HepG2 (cell line): ENCODE data around the gene OR2B2. TPM values are rescaled to one million over a fixed set of nuclear protein-coding genes. Genes with fewer than 3 reads are reported as not detected.

Experiments
- ATAC-seq: fragments of 200-7000 bp; cut with Tn5 transposase; 3 replicates; pipeline ENCODE4 v1.9.1; 2020; ENCODE audit warnings: mild to moderate bottlenecking, moderate library complexity
- BruUV-seq: library from RNA; stranded (reverse); fragments of 400-500 nt; replicated peaks from 2 replicates; lab custom pipeline; 2021; lab: Mats Ljungman, UMichigan
- CTCF ChIA-PET: fragments of 300-600 bp; formaldehyde crosslinking; extraction: SDS; loops from one replicate; lab custom pipeline; 2021; ENCODE audit warnings: low total read pairs, inconsistent platforms, low intra/inter-chr PET ratio; lab: Yijun Ruan, JAX
- POLR2A ChIA-PET: fragments of 350-600 bp; sonication (Branson Sonifier 250); formaldehyde crosslinking; loops from one replicate; lab custom pipeline; 2020; ENCODE audit warnings: antibody characterized with exemption, inconsistent platforms; lab: Yijun Ruan, JAX
- DNase-seq: peaks from one replicate; pipeline ENCODE4 v3.0.0-alpha.2; 2015; ENCODE audit warnings: low spot score
- FAIRE-seq: peaks from 3 replicates; lab custom pipeline; 2011; peaks lifted over from hg19 to GRCh38; lab: Jason Lieb, UNC
- H2AFZ ChIP-seq: one replicate; pipeline ENCODE4 v1.6.1; 2011; ENCODE audit warnings: low read length, inconsistent platforms
- H3K27ac ChIP-seq: fragments of 300-600 bp; 3 replicates; pipeline ENCODE4 v1.8.0; 2011; ENCODE audit warnings: mixed run types, mild to moderate bottlenecking, mixed read lengths, low read length, inconsistent platforms; ENCODE audit not compliant: insufficient read depth; ENCODE audit errors: extremely low read length
- H3K27me3 ChIP-seq, 2 experiments: fragments of 200-600 bp in 1 of 2; 2 replicates in 1 of 2; 3 replicates in 1 of 2; pipeline versions ENCODE4 v1.6.0 to v1.8.0; 2011; ENCODE audit warnings: low read length in 2 of 2, mild to moderate bottlenecking in 2 of 2, moderate library complexity in 2 of 2, inconsistent platforms in 1 of 2; ENCODE audit not compliant: insufficient read depth in 2 of 2, control insufficient read depth in 1 of 2
- H3K36me3 ChIP-seq, 2 experiments: fragments of 200-600 bp in 1 of 2; replicated peaks in 1 of 2; 2 replicates in 1 of 2; 3 replicates in 1 of 2; pipeline versions ENCODE4 v1.5.1 to v1.8.0; 2011; ENCODE audit warnings: low read length in 2 of 2, inconsistent platforms in 1 of 2; ENCODE audit not compliant: insufficient read depth in 2 of 2, control insufficient read depth in 1 of 2
- H3K4me1 ChIP-seq: 2 replicates; pipeline ENCODE4 v1.5.1; 2012; ENCODE audit warnings: low read length, inconsistent platforms; ENCODE audit not compliant: insufficient read depth
- H3K4me2 ChIP-seq: 2 replicates; pipeline ENCODE4 v1.6.0; 2011; ENCODE audit warnings: low read depth, low read length, inconsistent platforms
- H3K4me3 ChIP-seq, 3 experiments: fragments of 200-600 bp in 1 of 3; sonication (generic), shearing (Covaris generic) in 1 of 3; replicated peaks in 1 of 3; 2 replicates each; pipeline ENCODE4 v1.5.1; 2011 to 2016; ENCODE audit warnings: low read length in 3 of 3, inconsistent platforms in 2 of 3, low read depth in 2 of 3, mild to moderate bottlenecking in 2 of 3, control low read depth in 1 of 3, mixed read lengths in 1 of 3; ENCODE audit not compliant: insufficient read depth in 1 of 3
- H3K79me2 ChIP-seq: one replicate; pipeline ENCODE4 v1.6.1; 2011; ENCODE audit warnings: low read length, inconsistent platforms; ENCODE audit not compliant: insufficient read depth
- H3K9ac ChIP-seq: 2 replicates; pipeline ENCODE4 v1.6.0; 2011; ENCODE audit warnings: mild to moderate bottlenecking, low read depth, low read length, inconsistent platforms; ENCODE audit not compliant: insufficient read depth
- H3K9me3 ChIP-seq: 2 replicates; pipeline ENCODE4 v1.5.1; 2012; ENCODE audit warnings: mild to moderate bottlenecking, low read length
- H4K20me1 ChIP-seq: 2 replicates; pipeline ENCODE4 v1.6.0; 2011; ENCODE audit warnings: inconsistent platforms, mild to moderate bottlenecking, low read length, moderate library complexity; ENCODE audit not compliant: insufficient read depth
- ATAD3A ChIP-seq: sonication (generic); formaldehyde crosslinking; IDR thresholded peaks from 2 replicates; pipeline ENCODE4 v1.4.0; 2020; ENCODE audit warnings: missing genetic modification reagents
- ATF7 ChIP-seq, 2 experiments: fragments of 450-650 bp in 1 of 2; sonication (generic) in 1 of 2; formaldehyde crosslinking in 1 of 2; IDR thresholded peaks; 2 replicates each; pipeline versions ENCODE4 v1.4.0 to v1.6.1; 2016 to 2020; ENCODE audit warnings: antibody characterized with exemption in 1 of 2, mild to moderate bottlenecking in 1 of 2, missing genetic modification reagents in 1 of 2
- BHLHE40 ChIP-seq: IDR thresholded peaks from 2 replicates; pipeline ENCODE4 v1.6.1; 2011; ENCODE audit warnings: low read length, improper control_type of control experiment
- HOXA7 ChIP-seq: sonication (generic); formaldehyde crosslinking; IDR thresholded peaks from 2 replicates; pipeline ENCODE4 v1.8.1; 2022; ENCODE audit warnings: mild to moderate bottlenecking, missing genetic modification reagents, moderate library complexity
- KAT7 ChIP-seq: IDR thresholded peaks from 2 replicates; pipeline ENCODE4 v1.6.1; 2018; ENCODE audit warnings: borderline replicate concordance, missing compliant biosample characterization
- NAIF1 ChIP-seq: sonication (generic); formaldehyde crosslinking; IDR thresholded peaks from 2 replicates; pipeline ENCODE4 v1.5.0; 2020; ENCODE audit warnings: mild to moderate bottlenecking, missing genetic modification reagents, borderline replicate concordance
- NFKB2 ChIP-seq: sonication (generic); formaldehyde crosslinking; IDR thresholded peaks from 2 replicates; pipeline ENCODE4 v1.4.0; 2020; ENCODE audit warnings: missing genetic modification reagents, borderline replicate concordance
- PAXIP1 ChIP-seq: sonication (generic); formaldehyde crosslinking; conservative IDR thresholded peaks from 2 replicates; pipeline ENCODE4 v1.4.0; 2020; ENCODE audit warnings: mild to moderate bottlenecking, missing genetic modification reagents, moderate library complexity
- U2AF1 ChIP-seq: fragments of 200-400 bp; formaldehyde crosslinking; optimal IDR thresholded peaks from 2 replicates; pipeline ENCODE3; 2017; ENCODE audit warnings: mild to moderate bottlenecking, low read depth, low read length
- ZFP62 ChIP-seq: sonication (generic); formaldehyde crosslinking; IDR thresholded peaks from 2 replicates; pipeline ENCODE4 v1.4.0; 2020; ENCODE audit warnings: missing genetic modification reagents
- ZNF20 ChIP-seq: sonication (generic); formaldehyde crosslinking; IDR thresholded peaks from 2 replicates; pipeline ENCODE4 v1.4.0; 2020; ENCODE audit warnings: mild to moderate bottlenecking, moderate library complexity, missing genetic modification reagents
- WGBS: methylation state at CpG from one replicate; pipeline ENCODE4 v1.1.6; 2017; ENCODE audit warnings: low lambda C conversion rate; 5-methylcytosine and 5-hydroxymethylcytosine counted together
- in situ Hi-C: cut with HindIII; loops from 2 replicates; pipeline ENCODE4 v1.10.0; 2017; ENCODE audit warnings: low pct_unique_long_range_greater_than_20kb; ENCODE audit not compliant: extremely low pct_ligation_motif_present
- intact Hi-C: fragments of 100-400 bp; cut with micrococcal nuclease; formaldehyde crosslinking; loops from one replicate; pipeline ENCODE4 v1.10.0; 2022; ENCODE audit not compliant: unreplicated experiment
- polyA plus RNA-seq, 8 experiments: library from polyadenylated mRNA; depleted of rRNA in 3 of 8; stranded (reverse) in 7 of 8; unstranded in 1 of 8; fragments of >200 nt; fragmentation: Illumina TruSeq in 4 of 8; extraction: Trizol in 4 of 8; gene quantifications; 2 replicates each; pipeline versions ENCODE4 v1.2.1 to v1.2.3, GENCODE V29; 2011 to 2016; ENCODE audit warnings: low read depth in 4 of 8, missing spikeins in 1 of 8, mixed read lengths in 1 of 8; ENCODE audit not compliant: insufficient read depth in 1 of 8
- total RNA-seq, 5 experiments: library from RNA; depleted of rRNA; stranded (reverse); fragments of >200 nt; fragmentation: Illumina TruSeq; extraction: Trizol; gene quantifications; 2 replicates each; pipeline ENCODE4 v1.2.3, GENCODE V29; 2016; ENCODE audit warnings: low read depth in 1 of 5
- TF ChIP-seq, protein P1 (sequence below): sonication (generic); formaldehyde crosslinking; IDR thresholded peaks from 2 replicates; pipeline ENCODE4 v1.5.0; 2020; ENCODE audit warnings: mild to moderate bottlenecking, missing genetic modification reagents, borderline replicate concordance

The OR2B2 gene
- total and polyA plus RNA-seq, 2 of the 13 experiments (the other 11 are each of a cell fraction or from before 2014, with no cell fraction given): not detected

- ATAC-seq: no peak
- Histone ChIP-seq H3K9ac (no peak overlapping the region), H2AFZ (no peak overlapping the region), H3K4me3 (no peak overlapping the region), H3K4me1 (no peaks in the 10 kb centered on the region), H3K27me3 (no peaks in the 10 kb centered on the region), H3K4me2 (no peak overlapping the region), H3K79me2 (no peaks in the 10 kb centered on the region), H3K9me3 (peaks cover 9% of the 10 kb centered on the region; the same call in 1 of the 2 replicates), H3K27ac (no peak overlapping the region), H4K20me1 (no peaks in the 10 kb centered on the region), H3K36me3 (no peaks in the 10 kb centered on the region)
- TF ChIP-seq ZNF20 (CRISPR knock-in tag): no peak
- no peak for TF ChIP-seq BHLHE40
- no peak for TF ChIP-seq ZFP62 (CRISPR knock-in tag)
- TF ChIP-seq KAT7: no peak
- TF ChIP-seq NFKB2 (CRISPR knock-in tag): no peak
- POLR2A ChIA-PET: no interaction called here
- no peak for FAIRE-seq
- no TSS peak for BruUV-seq
- CTCF ChIA-PET: no interaction called here
- 2% methylated on average over 1 of the region's 1 CpG for WGBS
- no peak for DNase-seq
- in situ Hi-C loops (no loop called here), intact Hi-C loops (no loop called here)
These were observed 38.8 kb upstream of the OR2B2 start for GRCh38 chr6:27951040-27951439.

- intact Hi-C loops (no loop called here), in situ Hi-C loops (no loop called here)
- ATAC-seq (no peak), DNase-seq (no peak), FAIRE-seq (no peak)
- Histone ChIP-seq H3K9ac (no peak overlapping the region), H3K4me1 (no peaks in the 10 kb centered on the region), H3K79me2 (no peaks in the 10 kb centered on the region), H3K27me3 (no peaks in the 10 kb centered on the region), H3K36me3 (no peaks in the 10 kb centered on the region), H3K27ac (no peak overlapping the region), H3K4me3 (no peak overlapping the region), H4K20me1 (no peaks in the 10 kb centered on the region), H2AFZ (no peak overlapping the region), H3K9me3 (peaks cover 9% of the 10 kb centered on the region; the same call in 1 of the 2 replicates), H3K4me2 (no peak overlapping the region)
- POLR2A ChIA-PET: no interaction called here
- CTCF ChIA-PET: no interaction called here
- 0% methylated on average over 1 of the region's 1 CpG for WGBS
- BruUV-seq: no TSS peak
- TF ChIP-seq U2AF1 (no peak), NAIF1 (CRISPR knock-in tag) (no peak), PAXIP1 (CRISPR knock-in tag) (no peak), ATAD3A (CRISPR knock-in tag) (no peak), ATF7 (IDR thresholded peaks at IDR 0.05) (no peak), ATF7 (CRISPR knock-in tag; IDR thresholded peaks at IDR 0.05) (no peak), HOXA7 (no peak)
- TF ChIP-seq, protein P1, sequence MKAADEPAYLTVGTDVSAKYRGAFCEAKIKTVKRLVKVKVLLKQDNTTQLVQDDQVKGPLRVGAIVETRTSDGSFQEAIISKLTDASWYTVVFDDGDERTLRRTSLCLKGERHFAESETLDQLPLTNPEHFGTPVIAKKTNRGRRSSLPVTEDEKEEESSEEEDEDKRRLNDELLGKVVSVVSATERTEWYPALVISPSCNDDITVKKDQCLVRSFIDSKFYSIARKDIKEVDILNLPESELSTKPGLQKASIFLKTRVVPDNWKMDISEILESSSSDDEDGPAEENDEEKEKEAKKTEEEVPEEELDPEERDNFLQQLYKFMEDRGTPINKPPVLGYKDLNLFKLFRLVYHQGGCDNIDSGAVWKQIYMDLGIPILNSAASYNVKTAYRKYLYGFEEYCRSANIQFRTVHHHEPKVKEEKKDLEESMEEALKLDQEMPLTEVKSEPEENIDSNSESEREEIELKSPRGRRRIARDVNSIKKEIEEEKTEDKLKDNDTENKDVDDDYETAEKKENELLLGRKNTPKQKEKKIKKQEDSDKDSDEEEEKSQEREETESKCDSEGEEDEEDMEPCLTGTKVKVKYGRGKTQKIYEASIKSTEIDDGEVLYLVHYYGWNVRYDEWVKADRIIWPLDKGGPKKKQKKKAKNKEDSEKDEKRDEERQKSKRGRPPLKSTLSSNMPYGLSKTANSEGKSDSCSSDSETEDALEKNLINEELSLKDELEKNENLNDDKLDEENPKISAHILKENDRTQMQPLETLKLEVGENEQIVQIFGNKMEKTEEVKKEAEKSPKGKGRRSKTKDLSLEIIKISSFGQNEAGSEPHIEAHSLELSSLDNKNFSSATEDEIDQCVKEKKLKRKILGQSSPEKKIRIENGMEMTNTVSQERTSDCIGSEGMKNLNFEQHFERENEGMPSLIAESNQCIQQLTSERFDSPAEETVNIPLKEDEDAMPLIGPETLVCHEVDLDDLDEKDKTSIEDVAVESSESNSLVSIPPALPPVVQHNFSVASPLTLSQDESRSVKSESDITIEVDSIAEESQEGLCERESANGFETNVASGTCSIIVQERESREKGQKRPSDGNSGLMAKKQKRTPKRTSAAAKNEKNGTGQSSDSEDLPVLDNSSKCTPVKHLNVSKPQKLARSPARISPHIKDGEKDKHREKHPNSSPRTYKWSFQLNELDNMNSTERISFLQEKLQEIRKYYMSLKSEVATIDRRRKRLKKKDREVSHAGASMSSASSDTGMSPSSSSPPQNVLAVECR: no peak
These were observed 36.0 kb upstream of the OR2B2 start for GRCh38 chr6:27948237-27948636.
